Fibroblast of lung (primary cell): ENCODE results near the gene BCKDHB. TPM values are rescaled to one million over a fixed set of nuclear protein-coding genes. Genes with fewer than 3 reads are reported as not detected.
A peak's percentile ranks its signal among the peaks of the same experiment; 100 is the strongest.

ENCODE experiments used
- DNase-seq, 2 donors: peaks; one replicate each; pipeline versions ENCODE4 v3.0.0 to v3.0.0-alpha.2; 2010; ENCODE audit warnings: low read depth in 2 of 2
- H2AFZ ChIP-seq: 2 replicates; pipeline ENCODE4 v1.5.1; 2012; ENCODE audit warnings: low read length, control low read depth, inconsistent platforms
- H3K27ac ChIP-seq: 2 replicates; pipeline ENCODE4 v1.5.1; 2011; ENCODE audit warnings: low read length, control low read depth; ENCODE audit not compliant: insufficient read depth
- H3K27me3 ChIP-seq: 2 replicates; pipeline ENCODE4 v1.5.1; 2011; ENCODE audit warnings: mild to moderate bottlenecking, low read length; ENCODE audit not compliant: control insufficient read depth, insufficient read depth
- H3K36me3 ChIP-seq: 2 replicates; pipeline ENCODE4 v1.5.1; 2011; ENCODE audit warnings: low read length; ENCODE audit not compliant: control insufficient read depth, insufficient read depth
- H3K4me1 ChIP-seq: 2 replicates; pipeline ENCODE4 v1.5.1; 2011; ENCODE audit warnings: low read length; ENCODE audit not compliant: control insufficient read depth, insufficient read depth; ENCODE audit errors: extremely low read depth
- H3K4me2 ChIP-seq: 2 replicates; pipeline ENCODE4 v1.5.1; 2011; ENCODE audit warnings: low read length, control low read depth; ENCODE audit not compliant: insufficient read depth; ENCODE audit errors: extremely low read depth
- H3K4me3 ChIP-seq, 4 experiments: fragments of 200-600 bp in 1 of 4; sonication (generic) in 1 of 4; replicated peaks in 1 of 4; 2 replicates each; pipeline ENCODE4 v1.5.1; 2011 to 2016; ENCODE audit warnings: low read length in 4 of 4, low read depth in 3 of 4, mild to moderate bottlenecking in 3 of 4, control low read depth in 2 of 4, inconsistent platforms in 1 of 4, mixed read lengths in 1 of 4; ENCODE audit not compliant: insufficient read depth in 1 of 4; ENCODE audit errors: control extremely low read depth in 1 of 4
- H3K79me2 ChIP-seq: 2 replicates; pipeline ENCODE4 v1.5.1; 2012; ENCODE audit warnings: mild to moderate bottlenecking, low read length, inconsistent platforms; ENCODE audit not compliant: control insufficient read depth, insufficient read depth
- H3K9ac ChIP-seq: 2 replicates; pipeline ENCODE4 v1.5.1; 2011; ENCODE audit warnings: mild to moderate bottlenecking, low read length, control low read depth; ENCODE audit not compliant: insufficient read depth
- H3K9me3 ChIP-seq: 2 replicates; pipeline ENCODE4 v1.5.1; 2012; ENCODE audit warnings: low read depth, low read length; ENCODE audit not compliant: control insufficient read depth, insufficient read depth
- H4K20me1 ChIP-seq: 2 replicates; pipeline ENCODE4 v1.5.1; 2011; ENCODE audit warnings: low read length; ENCODE audit not compliant: control insufficient read depth, insufficient read depth; ENCODE audit errors: extremely low read depth
- EZH2 ChIP-seq: IDR thresholded peaks from 2 replicates; pipeline ENCODE4 v1.5.1; 2012; ENCODE audit warnings: low read length, control low read depth, mild to moderate bottlenecking; ENCODE audit errors: missing control alignments
- polyA plus RNA-seq, 2 donors: library from polyadenylated mRNA; depleted of rRNA in 1 of 2; stranded (reverse) in 1 of 2; unstranded in 1 of 2; fragments of >200 nt; gene quantifications; 2 replicates each; pipeline ENCODE4 v1.2.1, GENCODE V29; 2011 to 2012; ENCODE audit warnings: missing spikeins in 1 of 2
- total RNA-seq: library from RNA; depleted of rRNA; stranded (reverse); fragments of >200 nt; gene quantifications from 2 replicates; pipeline ENCODE4 v1.2.1, GENCODE V29; 2014
- TF ChIP-seq, protein P1 (sequence below), 2 donors: IDR thresholded peaks in 1 of 2; conservative IDR thresholded peaks in 1 of 2; 1 replicate in 1 of 2; 2 replicates in 1 of 2; pipeline ENCODE4 v1.5.1; 2011 to 2012; ENCODE audit warnings: low read length in 2 of 2, control low read depth in 1 of 2, inconsistent platforms in 1 of 2, low read depth in 1 of 2, mild to moderate bottlenecking in 1 of 2

Gene BCKDHB
- total and polyA plus RNA-seq, 2 donors (not counting 1 experiment from before 2014, with no cell fraction given), result 8.3 to 16.2 TPM

DNA sequence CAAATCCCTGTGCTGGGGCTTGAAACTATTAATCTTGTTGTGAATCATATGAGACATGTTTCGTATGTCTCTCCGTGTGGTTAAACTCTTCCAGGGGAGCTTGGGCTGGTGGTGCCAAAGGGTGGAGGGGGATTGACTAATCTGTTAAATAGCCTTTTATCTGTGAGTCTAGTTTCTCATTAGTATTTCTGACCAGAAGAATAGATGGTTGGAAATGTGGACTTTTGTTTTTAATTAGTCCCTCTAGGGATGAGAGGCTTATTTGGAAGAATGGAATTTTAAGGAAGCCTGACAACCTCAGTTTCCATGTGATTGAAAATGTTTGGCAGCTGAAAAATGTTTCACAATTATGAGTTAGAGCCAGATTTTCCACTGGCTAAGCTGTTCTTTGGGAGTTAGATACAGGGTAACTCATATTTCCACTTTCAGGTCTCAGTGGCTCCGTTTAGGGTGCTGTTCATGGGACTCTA, 117.3 kb downstream of the BCKDHB start:
- H3K27ac ChIP-seq, result no peak overlapping the region
- no peak overlapping the region for H2AFZ ChIP-seq
- TF ChIP-seq, protein P1, sequence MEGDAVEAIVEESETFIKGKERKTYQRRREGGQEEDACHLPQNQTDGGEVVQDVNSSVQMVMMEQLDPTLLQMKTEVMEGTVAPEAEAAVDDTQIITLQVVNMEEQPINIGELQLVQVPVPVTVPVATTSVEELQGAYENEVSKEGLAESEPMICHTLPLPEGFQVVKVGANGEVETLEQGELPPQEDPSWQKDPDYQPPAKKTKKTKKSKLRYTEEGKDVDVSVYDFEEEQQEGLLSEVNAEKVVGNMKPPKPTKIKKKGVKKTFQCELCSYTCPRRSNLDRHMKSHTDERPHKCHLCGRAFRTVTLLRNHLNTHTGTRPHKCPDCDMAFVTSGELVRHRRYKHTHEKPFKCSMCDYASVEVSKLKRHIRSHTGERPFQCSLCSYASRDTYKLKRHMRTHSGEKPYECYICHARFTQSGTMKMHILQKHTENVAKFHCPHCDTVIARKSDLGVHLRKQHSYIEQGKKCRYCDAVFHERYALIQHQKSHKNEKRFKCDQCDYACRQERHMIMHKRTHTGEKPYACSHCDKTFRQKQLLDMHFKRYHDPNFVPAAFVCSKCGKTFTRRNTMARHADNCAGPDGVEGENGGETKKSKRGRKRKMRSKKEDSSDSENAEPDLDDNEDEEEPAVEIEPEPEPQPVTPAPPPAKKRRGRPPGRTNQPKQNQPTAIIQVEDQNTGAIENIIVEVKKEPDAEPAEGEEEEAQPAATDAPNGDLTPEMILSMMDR (conservative IDR thresholded peaks at IDR 0.05 in 1 of 2, IDR thresholded peaks at IDR 0.05 in 1 of 2; ENCODE audit: low read depth in 1 of 2, low read length in 2 of 2), result no peak
- TF ChIP-seq EZH2, result no peak
- no peak overlapping the region for H3K4me3 ChIP-seq
- peak; percentile 27 to 92 for DNase-seq
- no peak overlapping the region for H3K9ac ChIP-seq
- H3K27me3 ChIP-seq, result no peaks in the 10 kb centered on the region
- H3K4me1 ChIP-seq, result no peaks in the 10 kb centered on the region
- no peak overlapping the region for H3K4me2 ChIP-seq
- no peaks in the 10 kb centered on the region for H3K9me3 ChIP-seq
- H4K20me1 ChIP-seq, result no peaks in the 10 kb centered on the region
- H3K79me2 ChIP-seq, result no peaks in the 10 kb centered on the region
- H3K36me3 ChIP-seq, result no peaks in the 10 kb centered on the region

DNA sequence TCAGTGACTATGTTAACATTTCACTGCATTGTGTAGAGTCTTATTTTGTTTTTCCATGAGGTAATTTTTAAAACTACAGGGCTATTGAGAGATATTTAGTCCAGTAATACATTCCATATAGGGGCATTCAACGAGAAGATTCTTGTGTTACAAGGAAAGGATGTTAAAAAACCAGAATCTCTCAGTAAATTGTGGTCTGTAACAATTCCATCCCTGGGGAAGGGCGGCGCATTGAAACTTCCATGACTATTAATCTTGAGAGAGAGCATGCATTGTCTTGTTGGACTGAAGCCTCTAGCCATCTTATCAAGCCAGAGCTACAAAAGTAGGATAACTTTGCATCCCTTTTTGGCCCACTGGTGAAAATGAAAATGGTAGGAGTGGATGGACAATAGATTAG, 119.7 kb downstream of the BCKDHB start:
- DNase-seq, result peak in 1 of 2 donors; percentile 63
- H3K4me3 ChIP-seq, result no peak overlapping the region
- no peak for TF ChIP-seq EZH2
- TF ChIP-seq, protein P1 (conservative IDR thresholded peaks at IDR 0.05 in 1 of 2, IDR thresholded peaks at IDR 0.05 in 1 of 2; ENCODE audit: low read depth in 1 of 2, low read length in 2 of 2), result no peak
- no peaks in the 10 kb centered on the region for H3K27me3 ChIP-seq
- no peak overlapping the region for H2AFZ ChIP-seq
- H4K20me1 ChIP-seq, result no peaks in the 10 kb centered on the region
- H3K27ac ChIP-seq, result no peak overlapping the region
- no peak overlapping the region for H3K4me2 ChIP-seq
- H3K36me3 ChIP-seq, result no peaks in the 10 kb centered on the region
- H3K9me3 ChIP-seq, result no peaks in the 10 kb centered on the region
- no peaks in the 10 kb centered on the region for H3K79me2 ChIP-seq
- H3K9ac ChIP-seq, result no peak overlapping the region
- H3K4me1 ChIP-seq, result no peaks in the 10 kb centered on the region

DNA sequence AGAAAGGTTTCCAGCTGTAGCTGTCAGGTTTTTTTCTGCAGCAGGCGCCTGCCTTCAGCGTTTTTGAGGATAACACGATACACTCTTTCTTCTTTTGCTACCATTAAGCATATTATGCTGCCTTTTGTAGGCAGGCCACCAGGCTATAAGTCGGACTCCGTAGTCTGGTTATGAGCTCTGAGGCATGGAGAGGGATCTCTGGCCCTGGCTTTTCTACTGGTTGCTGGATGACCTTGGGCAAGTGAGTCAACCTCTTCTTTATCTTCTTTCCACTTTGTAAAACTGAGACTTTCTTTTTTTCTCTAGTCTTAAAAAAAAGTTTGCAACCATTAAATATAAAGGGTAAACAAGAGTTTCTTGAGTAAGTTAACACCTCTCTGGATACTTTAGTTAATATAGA, 120.2 kb downstream of the BCKDHB start:
- no peaks in the 10 kb centered on the region for H3K27me3 ChIP-seq
- DNase-seq, result no peak
- H3K9ac ChIP-seq, result no peak overlapping the region
- TF ChIP-seq, protein P1 (conservative IDR thresholded peaks at IDR 0.05 in 1 of 2, IDR thresholded peaks at IDR 0.05 in 1 of 2; ENCODE audit: low read depth in 1 of 2, low read length in 2 of 2), result no peak
- no peak for TF ChIP-seq EZH2
- no peaks in the 10 kb centered on the region for H3K9me3 ChIP-seq
- no peaks in the 10 kb centered on the region for H4K20me1 ChIP-seq
- no peak overlapping the region for H3K4me2 ChIP-seq
- no peaks in the 10 kb centered on the region for H3K4me1 ChIP-seq
- no peak overlapping the region for H2AFZ ChIP-seq
- H3K27ac ChIP-seq, result no peak overlapping the region
- H3K79me2 ChIP-seq, result no peaks in the 10 kb centered on the region
- H3K36me3 ChIP-seq, result no peaks in the 10 kb centered on the region
- H3K4me3 ChIP-seq, result no peak overlapping the region
